Upper lobe of left lung (tissue), 6 donors: ENCODE data around the gene TIMM29. TPM values are rescaled to one million over a fixed set of nuclear protein-coding genes. Genes with fewer than 3 reads are reported as not detected.

Source experiments
- ATAC-seq, 2 donors: fragments of 200-7000 bp; cut with Tn5 transposase; one replicate each; pipeline ENCODE4 v1.9.1; 2022; ENCODE audit warnings: mild to moderate bottlenecking in 2 of 2, moderate library complexity in 2 of 2; ENCODE audit not compliant: low FRiP score in 2 of 2
- DNase-seq, 2 donors: peaks; one replicate each; pipeline ENCODE4 v3.0.0-alpha.2; 2019 to 2020
- H3K27ac ChIP-seq, 4 donors: fragments of 200-600 bp; sonication (generic); one replicate each; pipeline ENCODE4 v1.5.1; 2016 to 2019
- H3K27me3 ChIP-seq, 4 donors: fragments of 200-600 bp; sonication (generic); one replicate each; pipeline ENCODE4 v1.5.1; 2017 to 2019
- H3K36me3 ChIP-seq, 4 donors: fragments of 200-600 bp; sonication (generic); one replicate each; pipeline ENCODE4 v1.5.1; 2016 to 2019
- H3K4me1 ChIP-seq, 4 donors: fragments of 200-600 bp; sonication (generic); one replicate each; pipeline ENCODE4 v1.5.1; 2018 to 2019
- H3K4me3 ChIP-seq, 4 donors: fragments of 200-600 bp; sonication (generic); one replicate each; pipeline ENCODE4 v1.5.1; 2017 to 2019; ENCODE audit warnings: mild to moderate bottlenecking in 2 of 4, moderate library complexity in 1 of 4
- H3K9me3 ChIP-seq, 4 donors: fragments of 200-600 bp; sonication (generic); one replicate each; pipeline ENCODE4 v1.5.1; 2018 to 2019
- EP300 ChIP-seq, 4 donors: sonication (generic); formaldehyde crosslinking; IDR thresholded peaks; one replicate each; pipeline ENCODE4 v1.5.1; 2017; ENCODE audit warnings: antibody characterized with exemption in 4 of 4, control low read depth in 2 of 4
- POLR2A ChIP-seq, 4 donors: fragments of 450-650 bp; IDR thresholded peaks; one replicate each; pipeline ENCODE4 v1.5.1; 2016 to 2017; ENCODE audit warnings: antibody characterized with exemption in 4 of 4, mild to moderate bottlenecking in 2 of 4
- POLR2AphosphoS5 ChIP-seq, 2 donors: sonication (generic); formaldehyde crosslinking; IDR thresholded peaks; one replicate each; pipeline ENCODE4 v1.5.1; 2017; ENCODE audit warnings: antibody characterized with exemption in 2 of 2
- WGBS, 2 donors: methylation state at CpG; one replicate each; pipeline ENCODE4 v1.1.5; 2017 to 2018; 5-methylcytosine and 5-hydroxymethylcytosine counted together
- total RNA-seq, 6 donors: library from RNA; depleted of rRNA in 4 of 6; stranded (reverse); fragments of >200 nt in 4 of 6; gene quantifications; one replicate each; pipeline versions ENCODE4 v1.1.0 to v1.2.1, GENCODE V29; 2016 to 2021
- TF ChIP-seq, protein P1 (sequence below), 6 experiments: fragments of 450-650 bp in 4 of 6; fragments of 200-600 bp in 2 of 6; sonication (generic) in 2 of 6; IDR thresholded peaks; one replicate each; pipeline ENCODE4 v1.5.1; 2016 to 2019; ENCODE audit warnings: antibody characterized with exemption in 6 of 6
- donor health status: DM: no; HTN: no; CAD: no; lungs with moderate emphysema.
- donor health status: DM: no; HTN: yes; CAD: no; lungs with severe emphysema.

TIMM29 gene
- total RNA-seq, 6 donors from 2014 or later, result 20.2 to 46.1 (median 32.7) TPM

DNA sequence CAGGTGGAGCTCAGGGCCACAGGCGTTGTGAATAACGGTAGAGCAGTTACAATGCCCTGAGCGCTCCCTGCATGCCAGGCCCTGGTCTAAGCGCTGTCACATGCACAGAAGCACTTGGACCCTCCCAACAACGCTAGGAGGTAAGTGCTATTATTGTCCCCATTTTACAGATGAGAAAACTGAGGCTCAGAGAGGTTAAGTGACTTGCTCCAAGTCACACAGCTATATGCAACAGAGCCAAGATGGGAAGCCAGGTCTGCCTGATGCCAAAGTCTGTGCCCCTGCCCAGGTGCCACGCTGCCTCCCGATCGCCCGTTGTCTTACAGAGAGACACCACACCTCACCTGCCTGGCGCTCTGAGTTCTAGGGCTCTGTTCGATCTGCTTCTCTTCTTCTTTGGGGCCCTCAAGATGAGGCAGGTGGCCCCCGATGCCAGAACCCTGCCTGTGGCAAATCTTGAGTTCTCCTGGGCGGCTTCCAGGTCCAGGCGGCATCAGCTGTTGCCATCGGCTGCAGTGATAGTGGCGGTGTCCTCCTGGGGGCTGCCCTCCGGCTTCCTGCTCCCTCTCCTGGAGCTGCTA is 20.1 kb upstream of the TIMM29 start:
- TF ChIP-seq POLR2AphosphoS5 (IDR thresholded peaks at IDR 0.05) (no peak), POLR2A (IDR thresholded peaks at IDR 0.05) (no peak), EP300 (IDR thresholded peaks at IDR 0.05) (no peak)
- TF ChIP-seq, protein P1, sequence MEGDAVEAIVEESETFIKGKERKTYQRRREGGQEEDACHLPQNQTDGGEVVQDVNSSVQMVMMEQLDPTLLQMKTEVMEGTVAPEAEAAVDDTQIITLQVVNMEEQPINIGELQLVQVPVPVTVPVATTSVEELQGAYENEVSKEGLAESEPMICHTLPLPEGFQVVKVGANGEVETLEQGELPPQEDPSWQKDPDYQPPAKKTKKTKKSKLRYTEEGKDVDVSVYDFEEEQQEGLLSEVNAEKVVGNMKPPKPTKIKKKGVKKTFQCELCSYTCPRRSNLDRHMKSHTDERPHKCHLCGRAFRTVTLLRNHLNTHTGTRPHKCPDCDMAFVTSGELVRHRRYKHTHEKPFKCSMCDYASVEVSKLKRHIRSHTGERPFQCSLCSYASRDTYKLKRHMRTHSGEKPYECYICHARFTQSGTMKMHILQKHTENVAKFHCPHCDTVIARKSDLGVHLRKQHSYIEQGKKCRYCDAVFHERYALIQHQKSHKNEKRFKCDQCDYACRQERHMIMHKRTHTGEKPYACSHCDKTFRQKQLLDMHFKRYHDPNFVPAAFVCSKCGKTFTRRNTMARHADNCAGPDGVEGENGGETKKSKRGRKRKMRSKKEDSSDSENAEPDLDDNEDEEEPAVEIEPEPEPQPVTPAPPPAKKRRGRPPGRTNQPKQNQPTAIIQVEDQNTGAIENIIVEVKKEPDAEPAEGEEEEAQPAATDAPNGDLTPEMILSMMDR (IDR thresholded peaks at IDR 0.05), result no peak
- peaks cover 9 to 66% (median 44%) of the 10 kb centered on the region in 4 donors for H3K36me3 ChIP-seq
- DNase-seq, result peak in 1 of 2 donors; percentile 45

DNA sequence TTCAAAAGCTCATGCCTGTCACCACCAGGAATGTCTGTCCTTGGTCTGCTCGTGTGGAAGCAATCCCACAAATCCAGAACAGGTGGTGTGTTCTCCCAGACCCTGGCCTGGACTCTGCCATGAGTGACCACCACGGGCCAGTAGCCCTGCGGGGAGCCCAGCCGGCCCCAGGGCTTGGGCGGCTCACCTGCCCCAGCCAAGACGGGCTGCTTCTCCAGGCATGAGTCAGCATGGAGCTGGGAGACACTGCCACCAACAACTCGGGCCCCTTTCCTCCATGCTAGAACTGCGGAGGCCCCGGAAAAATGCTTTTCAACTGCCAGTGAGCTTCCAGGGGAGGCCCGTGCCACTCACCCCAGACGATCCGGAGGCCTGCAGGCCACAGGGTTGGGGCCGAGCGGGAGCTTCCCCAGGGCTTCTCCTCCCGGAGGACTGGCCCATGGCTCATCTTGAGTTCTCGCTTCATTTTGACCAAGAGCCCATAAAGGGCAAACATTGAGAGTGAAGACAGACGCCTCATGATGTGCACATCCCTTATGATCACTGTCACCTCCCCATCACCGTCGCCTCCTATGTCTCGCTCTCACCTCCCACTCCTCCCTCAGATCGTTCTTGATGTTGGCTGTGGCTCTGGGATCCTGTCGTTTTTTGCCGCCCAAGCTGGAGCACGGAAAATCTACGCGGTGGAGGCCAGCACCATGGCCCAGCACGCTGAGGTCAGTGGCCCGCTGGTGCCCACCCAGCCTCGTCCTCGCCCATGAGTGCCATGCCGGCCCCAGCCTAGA is 16.8 kb upstream of the TIMM29 start:
- H3K4me1 ChIP-seq, result no peaks in the 10 kb centered on the region
- DNase-seq (peak in 1 of 2 donors; percentile 66), ATAC-seq (no peak)
- H3K27ac ChIP-seq, result no peak overlapping the region
- no peaks in the 10 kb centered on the region for H3K9me3 ChIP-seq
- TF ChIP-seq POLR2A (IDR thresholded peaks at IDR 0.05) (no peak), EP300 (IDR thresholded peaks at IDR 0.05) (no peak), POLR2AphosphoS5 (IDR thresholded peaks at IDR 0.05) (no peak)
- H3K4me3 ChIP-seq, result no peak overlapping the region
- H3K27me3 ChIP-seq, result no peaks in the 10 kb centered on the region
- peaks cover 9 to 93% (median 64%) of the 10 kb centered on the region in 4 donors for H3K36me3 ChIP-seq
- WGBS, 2 donors, result 87 to 94% methylated on average over 23 to 29 of the region's 31 CpGs

More for the DNA sequence above, 20.1 kb upstream of the TIMM29 start:
- WGBS, 2 donors, result 98 to 99% methylated on average over 7 to 12 of the region's 17 CpGs
- Histone ChIP-seq H3K4me3 (no peak overlapping the region), H3K27me3 (no peaks in the 10 kb centered on the region), H3K9me3 (no peaks in the 10 kb centered on the region), H3K27ac (no peak overlapping the region), H3K4me1 (no peaks in the 10 kb centered on the region)
- ATAC-seq, result no peak

DNA sequence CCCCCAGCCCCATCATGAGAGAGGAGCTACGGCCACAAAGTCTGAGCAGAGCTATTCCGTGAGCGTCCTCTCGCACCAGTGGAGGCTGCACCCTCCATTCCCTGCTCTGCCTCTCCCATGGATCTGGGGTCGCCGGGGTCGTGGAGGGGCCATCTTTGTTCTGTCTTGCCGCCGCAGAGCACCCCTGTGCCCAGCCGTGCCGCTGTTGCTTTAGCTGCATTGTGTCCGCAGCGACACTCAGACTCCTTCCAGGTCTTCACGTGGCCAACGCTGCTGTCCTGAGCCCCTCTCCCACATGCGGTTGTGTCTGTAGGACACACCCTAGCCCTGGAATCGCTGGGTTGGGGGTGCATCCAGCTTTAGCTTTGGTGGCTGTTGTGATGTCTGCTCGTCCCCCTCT is 16.0 kb upstream of the TIMM29 start:
- ATAC-seq (no peak), DNase-seq (peak in 1 of 2 donors; percentile 44)
- H3K36me3 ChIP-seq, result peaks cover 9 to 93% (median 63%) of the 10 kb centered on the region in 4 donors
- H3K9me3 ChIP-seq, result no peaks in the 10 kb centered on the region
- no peaks in the 10 kb centered on the region for H3K27me3 ChIP-seq
- no peak overlapping the region for H3K27ac ChIP-seq
- no peaks in the 10 kb centered on the region for H3K4me1 ChIP-seq
- H3K4me3 ChIP-seq, result no peak overlapping the region
- TF ChIP-seq, protein P1 (IDR thresholded peaks at IDR 0.05), result no peak
- TF ChIP-seq EP300 (IDR thresholded peaks at IDR 0.05) (no peak), POLR2AphosphoS5 (IDR thresholded peaks at IDR 0.05) (no peak)
- 91 to 92% methylated on average over 17 of the region's 18 CpGs for WGBS, 2 donors

DNA sequence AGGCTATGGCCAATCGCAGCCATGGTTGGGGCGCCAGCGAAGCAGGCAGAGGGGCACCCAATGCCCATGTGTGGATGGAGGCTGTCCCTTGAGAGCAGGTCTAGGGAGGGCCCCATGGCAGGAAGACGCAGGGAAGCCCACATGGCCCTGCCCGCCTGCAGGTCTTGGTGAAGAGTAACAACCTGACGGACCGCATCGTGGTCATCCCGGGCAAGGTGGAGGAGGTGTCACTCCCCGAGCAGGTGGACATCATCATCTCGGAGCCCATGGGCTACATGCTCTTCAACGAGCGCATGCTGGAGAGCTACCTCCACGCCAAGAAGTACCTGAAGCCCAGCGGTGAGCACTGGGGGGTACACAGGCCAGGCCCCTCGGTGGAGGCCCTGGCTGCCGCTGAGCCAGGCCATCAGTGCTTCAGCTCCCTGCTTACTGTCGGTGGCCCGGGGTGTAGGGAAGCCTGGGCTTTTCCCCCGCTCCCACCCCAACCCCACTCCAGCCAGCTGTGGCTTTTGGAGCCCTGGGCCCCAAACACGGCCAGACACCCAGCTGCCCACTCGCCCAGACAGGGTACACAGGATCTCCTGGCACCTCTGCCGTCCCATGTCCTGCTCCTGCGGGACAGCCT is 14.8 kb upstream of the TIMM29 start:
- H3K36me3 ChIP-seq, result peaks cover 9 to 88% (median 52%) of the 10 kb centered on the region in 4 donors
- no peaks in the 10 kb centered on the region for H3K9me3 ChIP-seq
- H3K27ac ChIP-seq, result no peak overlapping the region
- H3K4me3 ChIP-seq, result no peak overlapping the region
- no peaks in the 10 kb centered on the region for H3K27me3 ChIP-seq
- DNase-seq (peak in 1 of 2 donors; percentile 67), ATAC-seq (no peak)
- H3K4me1 ChIP-seq, result peaks cover 0 to 2% (median 0%) of the 10 kb centered on the region in 4 donors
- TF ChIP-seq POLR2AphosphoS5 (IDR thresholded peaks at IDR 0.05) (no peak), POLR2A (IDR thresholded peaks at IDR 0.05) (no peak), EP300 (IDR thresholded peaks at IDR 0.05) (no peak)
- TF ChIP-seq, protein P1 (IDR thresholded peaks at IDR 0.05), result no peak
- 86 to 92% methylated on average over 9 to 17 of the region's 24 CpGs for WGBS, 2 donors
